Motor neuron (in vitro differentiated cells): ENCODE results near the gene AARS2. TPM values are rescaled to one million over a fixed set of nuclear protein-coding genes. Genes with fewer than 3 reads are reported as not detected.

Experiments
- ATAC-seq, 8 experiments: fragments of 200-7000 bp; cut with Tn5 transposase; replicated peaks in 6 of 8; 2 replicates each; pipeline ENCODE4 v1.8.0; 2021; ENCODE audit warnings: mild to moderate bottlenecking in 8 of 8, moderate library complexity in 8 of 8
- H3K27ac ChIP-seq, 2 donors: fragments of 250-450 bp; sonication (Bioruptor Pico); 2 replicates each; pipeline ENCODE4 v1.9.0; 2021; ENCODE audit warnings: antibody characterized with exemption in 2 of 2, mild to moderate bottlenecking in 2 of 2, moderate library complexity in 1 of 2
- H3K4me1 ChIP-seq, 2 donors: fragments of 250-450 bp; sonication (Bioruptor Pico); replicated peaks in 1 of 2; 2 replicates each; pipeline ENCODE4 v1.6.1; 2021; ENCODE audit warnings: antibody characterized with exemption in 2 of 2, mild to moderate bottlenecking in 2 of 2, moderate library complexity in 1 of 2
- H3K4me3 ChIP-seq, 5 donors: fragments of 250-450 bp; sonication (Bioruptor Pico); 2 replicates each; pipeline ENCODE4 v1.9.0; 2021; ENCODE audit warnings: antibody characterized with exemption in 5 of 5, mild to moderate bottlenecking in 5 of 5, moderate library complexity in 4 of 5
- WGBS, 10 experiments: fragments of 450-650 bp; shearing (Covaris generic); methylation state at CpG; one replicate each; pipeline ENCODE4 v1.0.0; 2022; 5-methylcytosine and 5-hydroxymethylcytosine counted together
- in situ Hi-C, 9 experiments: fragments of 400-800 bp; cut with MboI; loops; one replicate each; pipeline ENCODE4 v1.15.0; 2021; ENCODE audit warnings: low sequenced_read_pairs in 9 of 9, low pct_unique_long_range_greater_than_20kb in 2 of 9; ENCODE audit not compliant: unreplicated experiment in 9 of 9
- total RNA-seq, 8 experiments: library from RNA; unstranded; fragments of 300-600 nt; gene quantifications; 2 replicates each; pipeline versions ENCODE4 v1.2.3 to v1.2.4, GENCODE V29; 2022

The AARS2 gene
- total RNA-seq, 8 experiments from 2014 or later, result 6.5 to 19.5 (median 11.5) TPM

DNA sequence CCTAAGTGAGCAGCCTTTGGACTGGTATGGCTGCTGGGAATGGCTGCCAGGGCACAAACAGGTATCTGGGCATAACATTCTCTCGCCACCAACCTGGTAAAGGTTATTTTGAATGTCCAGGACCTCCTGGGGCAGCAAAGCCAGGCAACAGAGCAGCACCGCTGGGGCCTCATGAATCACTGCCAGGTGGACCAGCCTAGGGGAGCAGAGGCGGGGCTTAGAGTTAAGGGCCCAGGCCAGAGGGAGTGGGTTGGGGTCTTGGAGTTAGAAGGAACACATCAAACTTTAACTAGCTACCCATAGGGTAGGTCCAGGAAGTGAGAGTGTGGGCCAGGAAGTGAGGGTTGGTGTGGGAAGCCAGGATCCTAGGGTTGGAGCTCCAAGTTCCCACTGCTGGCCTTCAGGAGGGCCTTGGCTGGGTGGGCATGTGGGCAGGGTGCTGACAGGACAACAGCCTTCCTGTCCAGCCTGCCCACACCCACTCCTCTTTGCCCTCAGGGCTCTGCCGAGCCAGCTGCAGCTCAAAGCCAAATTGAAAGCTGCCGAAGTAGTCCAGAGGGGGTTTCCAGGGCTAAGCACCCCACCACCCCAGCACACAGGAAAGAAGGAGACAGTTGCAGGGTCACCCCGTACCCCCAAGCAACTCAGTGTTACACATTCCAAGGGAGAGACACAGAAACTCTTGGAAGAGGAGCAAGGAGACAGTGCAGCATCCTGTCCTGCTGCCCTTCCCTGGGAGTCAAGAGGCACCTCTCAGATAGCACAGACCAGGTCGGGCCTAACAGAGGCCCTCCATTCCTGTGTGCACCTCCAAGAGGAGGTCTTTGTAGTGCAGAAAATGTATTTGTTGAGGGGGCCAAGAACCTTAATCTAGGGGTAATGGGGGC lies 50.4 kb downstream of the AARS2 start:
- H3K4me1 ChIP-seq, result peaks cover 30% of the 10 kb centered on the region in 2 donors
- no peak for ATAC-seq
- no peak overlapping the region for H3K27ac ChIP-seq
- WGBS, 10 experiments, result 80 to 100% (median 88%) methylated on average over 1 to 3 of the region's 7 CpGs; no CpG with 5 or more reads in 7 of the 10 experiments
- peak overlapping the region in 2 of 5 donors; percentile 65 to 72 for H3K4me3 ChIP-seq
- in situ Hi-C loops, result loop anchor here in 3 of 9 experiments (10.0 kb wide), 1 partner anchor 72 kb away; no protein-coding TSS in a partner anchor

DNA sequence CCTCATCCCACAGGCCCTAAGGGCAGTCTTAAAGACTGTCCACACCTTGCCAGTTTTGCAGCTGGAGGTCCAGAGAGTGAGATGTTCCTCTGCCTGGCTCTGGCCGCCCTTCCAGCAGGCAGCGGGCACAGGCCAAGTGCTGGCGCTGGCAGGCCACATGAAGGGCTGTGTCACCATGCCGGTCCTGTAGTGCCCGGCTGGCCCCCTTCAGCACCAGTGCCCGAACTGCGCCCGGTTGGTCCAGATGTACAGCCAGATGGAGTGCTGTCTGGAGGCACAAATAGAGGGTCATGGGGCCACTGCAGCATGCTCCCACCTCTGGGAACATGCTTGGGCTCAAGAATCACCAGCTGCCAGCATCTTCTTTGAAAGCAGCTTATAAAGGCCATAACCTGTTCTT lies 51.6 kb downstream of the AARS2 start:
- ATAC-seq, result no peak
- 80 to 100% (median 93%) methylated on average over 1 to 3 of the region's 8 CpGs; no CpG with 5 or more reads in 7 of the 10 experiments for whole genome bisulfite sequencing, 10 experiments
- in situ Hi-C loops, result loop anchor here in 3 of 9 experiments (10.0 kb wide), 1 partner anchor 73 kb away; no protein-coding TSS in a partner anchor

DNA sequence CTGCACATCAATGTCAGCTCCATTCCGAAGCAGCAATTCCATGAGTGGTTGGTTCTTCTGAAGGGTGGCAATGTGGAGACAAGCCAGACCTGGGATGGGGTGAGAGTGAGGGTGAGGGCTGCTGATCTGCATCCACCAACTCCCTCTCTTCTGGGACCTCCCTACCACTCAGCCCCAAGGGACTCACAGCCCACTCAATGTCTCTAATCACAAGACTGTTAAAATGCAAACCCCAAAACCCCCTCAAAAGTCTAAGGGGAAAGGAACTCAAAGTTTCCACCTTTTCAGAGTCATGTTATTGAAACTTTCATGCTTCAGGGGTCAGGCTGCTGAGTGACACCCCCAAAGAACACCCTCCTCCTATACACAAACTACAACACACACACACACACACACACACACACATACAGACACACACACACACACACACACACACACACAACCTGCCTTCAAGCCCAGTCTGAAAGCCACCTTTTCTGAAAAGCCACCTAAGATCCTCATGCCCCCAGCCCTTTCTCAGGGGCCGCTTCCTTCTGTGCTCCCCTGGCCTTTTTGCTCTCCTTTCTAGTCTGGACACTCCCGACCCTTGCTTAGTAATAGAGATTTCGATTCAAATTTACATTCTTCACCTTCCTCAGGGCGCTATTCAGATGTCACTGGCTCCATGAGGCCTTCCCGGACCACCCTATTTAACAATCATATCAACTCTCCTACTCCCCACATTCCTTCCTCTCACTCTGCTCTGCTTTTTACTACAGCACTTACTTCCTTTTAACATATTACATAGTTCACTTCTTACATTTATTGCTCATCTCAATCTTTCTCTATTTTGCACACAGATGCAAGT lies 52.5 kb downstream of the AARS2 start:
- Histone ChIP-seq H3K4me3 (no peak overlapping the region), H3K4me1 (peaks cover 34 to 37% of the 10 kb centered on the region in 2 donors), H3K27ac (no peak overlapping the region)
- in situ Hi-C loops, result loop anchor here in 3 of 9 experiments (10.0 kb wide), 1 partner anchor 74 kb away; no protein-coding TSS in a partner anchor
- 42 to 100% (median 82%) methylated on average over 2 to 5 of the region's 6 CpGs for WGBS, 10 experiments
- no peak for ATAC-seq

More for the DNA sequence above, 51.6 kb downstream of the AARS2 start:
- H3K4me1 ChIP-seq, result peaks cover 25 to 31% of the 10 kb centered on the region in 2 donors
- H3K27ac ChIP-seq, result no peak overlapping the region
- H3K4me3 ChIP-seq, result no peak overlapping the region

DNA sequence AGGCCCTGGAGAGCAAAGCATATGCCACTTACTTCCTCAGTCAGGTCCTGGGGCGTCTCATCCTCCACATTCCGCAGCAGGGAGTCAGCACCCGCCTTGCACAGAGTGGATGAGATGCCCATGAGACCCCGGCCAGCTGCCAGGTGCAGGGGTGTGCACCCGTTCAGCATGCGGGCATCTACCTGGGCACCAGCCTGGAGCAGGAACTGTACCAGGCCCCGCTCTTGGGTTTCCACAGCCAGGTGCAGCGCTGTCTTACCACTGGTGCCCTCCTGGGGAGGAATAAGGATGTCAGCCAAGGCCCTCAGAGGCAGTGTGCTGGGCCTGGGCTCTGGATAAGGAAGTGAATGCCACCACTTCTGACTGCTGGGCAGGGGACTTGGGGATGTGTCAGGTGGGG lies 53.1 kb downstream of the AARS2 start:
- 60 to 100% (median 87%) methylated on average over 1 to 3 of the region's 8 CpGs; no CpG with 5 or more reads in 5 of the 10 experiments for whole genome bisulfite sequencing, 10 experiments
- in situ Hi-C loops, result loop anchor here in 3 of 9 experiments (10.0 kb wide), 1 partner anchor 75 kb away; no protein-coding TSS in a partner anchor
- no peak for ATAC-seq
- Histone ChIP-seq H3K4me1 (peaks cover 35 to 43% of the 10 kb centered on the region in 2 donors), H3K4me3 (no peak overlapping the region), H3K27ac (no peak overlapping the region)

GRCh38 chr6:44258921-44259320 lies 54.2 kb downstream of the AARS2 start:
- Histone ChIP-seq H3K4me3 (no peak overlapping the region), H3K27ac (no peak overlapping the region), H3K4me1 (peaks cover 29 to 37% of the 10 kb centered on the region in 2 donors)
- no peak for ATAC-seq
- in situ Hi-C loops, result no loop called here
- WGBS, 10 experiments, result 50 to 100% (median 71%) methylated on average over 1 to 2 of the region's 3 CpGs; no CpG with 5 or more reads in 7 of the 10 experiments

- Histone ChIP-seq H3K4me1 (peaks cover 24 to 34% of the 10 kb centered on the region in 2 donors), H3K27ac (peak overlapping the region in 1 of 2 donors; percentile 89), H3K4me3 (no peak overlapping the region)
- WGBS, 10 experiments, result 72 to 100% (median 83%) methylated on average over 1 to 7 of the region's 9 CpGs; no CpG with 5 or more reads in 3 of the 10 experiments
- ATAC-seq, result no peak
- in situ Hi-C loops, result no loop called here
Measured at GRCh38 chr6:44258325-44258863, 54.8 kb downstream of the AARS2 start.

DNA sequence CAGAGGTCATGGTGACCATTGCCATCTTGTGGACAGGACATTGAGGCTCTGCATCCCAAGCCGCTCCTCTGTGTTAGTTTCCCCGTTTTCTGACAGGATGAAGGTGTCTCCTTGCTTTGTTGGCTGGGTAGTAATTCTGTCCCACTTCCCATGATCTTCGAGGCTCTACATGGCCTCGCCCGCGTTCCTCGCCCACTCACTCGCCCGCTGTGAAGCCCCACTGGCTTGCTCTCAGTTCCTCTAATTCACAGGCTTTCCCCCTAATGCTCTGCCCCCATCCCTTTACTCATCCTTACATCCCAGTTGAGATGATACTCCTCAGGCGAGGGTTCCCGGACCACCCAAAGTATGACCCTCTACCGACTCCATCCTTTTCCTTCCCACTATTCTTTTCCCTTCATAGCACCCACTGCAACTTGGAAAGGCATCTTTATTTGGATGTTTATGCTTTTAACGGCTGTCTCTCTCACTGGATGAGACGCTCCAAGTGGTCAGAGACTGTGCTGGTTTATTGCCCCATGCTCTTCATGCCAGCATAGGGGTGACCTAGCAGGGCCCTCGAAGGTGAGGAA lies 55.3 kb downstream of the AARS2 start:
- Histone ChIP-seq H3K4me1 (peaks cover 19 to 29% of the 10 kb centered on the region in 2 donors), H3K27ac (peak overlapping the region; percentile 71 to 89), H3K4me3 (peak overlapping the region; percentile 54 to 83 (median 62))
- 13 to 100% (median 33%) methylated on average over 1 to 13 of the region's 15 CpGs for WGBS, 10 experiments
- ATAC-seq, result no peak
- in situ Hi-C loops, result no loop called here

DNA sequence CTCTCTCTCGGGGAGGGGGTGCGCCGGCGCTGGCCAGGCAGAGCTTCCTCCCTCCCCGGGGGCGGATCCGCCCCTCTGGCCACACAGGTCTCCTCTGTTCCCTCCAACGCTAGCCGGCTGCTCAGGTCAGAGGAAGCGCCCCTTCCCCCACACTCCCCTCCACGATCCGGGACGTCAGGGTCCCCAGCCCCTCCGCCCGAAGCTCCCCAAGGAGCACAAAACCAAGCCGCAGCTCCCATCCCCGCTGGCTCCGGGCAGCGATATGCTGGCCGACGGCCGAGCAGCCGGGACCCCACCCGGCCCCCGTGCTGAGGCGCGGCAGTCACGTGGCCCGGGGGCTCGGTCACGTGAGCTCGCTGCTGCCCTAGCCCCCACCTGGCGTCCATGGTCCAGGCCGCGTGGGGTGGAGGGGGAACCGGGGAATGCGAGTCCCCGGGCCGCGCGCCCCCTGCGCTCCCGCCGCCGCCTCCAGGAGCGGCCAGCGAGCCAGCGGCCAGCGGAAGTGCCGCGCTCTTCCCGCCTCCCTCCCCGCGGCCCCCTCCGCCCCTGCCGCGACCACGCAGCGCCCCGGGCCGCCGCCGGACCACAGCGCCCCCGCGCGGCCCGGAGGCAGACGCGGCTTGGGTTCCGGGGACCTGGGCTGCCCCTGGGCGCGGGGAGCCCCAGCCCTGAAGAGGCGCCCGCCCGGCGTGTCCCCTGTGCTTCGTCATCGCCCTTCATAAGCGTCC lies 56.0 kb downstream of the AARS2 start, which contains the start of gene SLC35B2:
Gene SLC35B2, minus strand, starts transcription at position 504 of the 728 bp plus-strand sequence. Its CDS starts 118 bp downstream, at position 386.
- Histone ChIP-seq H3K4me1 (peaks cover 14 to 24% of the 10 kb centered on the region in 2 donors), H3K27ac (peak within 1 kb of the TSS; percentile 71 to 89), H3K4me3 (peak within 1 kb of the TSS; percentile 54 to 83 (median 62))
- 0% methylated on average over 2 of the region's 80 CpGs; no CpG with 5 or more reads in 9 of the 10 experiments for WGBS, 10 experiments
- in situ Hi-C loops, result no loop called here
- peak; percentile 53 to 77 (median 69) for ATAC-seq

DNA sequence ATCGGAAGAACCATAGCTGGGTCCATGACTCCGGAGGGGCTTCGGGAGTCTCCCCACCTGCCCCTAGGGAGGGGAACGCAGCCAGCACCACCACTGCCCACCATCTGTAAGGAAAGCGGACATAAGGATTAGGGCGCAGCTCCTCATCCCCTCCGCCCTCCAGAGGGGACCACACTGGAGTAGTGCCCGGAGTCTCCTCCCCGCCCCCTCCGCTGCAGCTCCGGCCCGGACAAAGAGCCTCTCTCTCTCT lies 56.4 kb downstream of the AARS2 start:
- in situ Hi-C loops, result no loop called here
- peak overlapping the region; percentile 54 to 83 (median 62) for H3K4me3 ChIP-seq
- peaks cover 14 to 24% of the 10 kb centered on the region in 2 donors for H3K4me1 ChIP-seq
- H3K27ac ChIP-seq, result peak overlapping the region; percentile 71 to 89
- 0 to 7% (median 6%) methylated on average over 1 to 4 of the region's 12 CpGs; no CpG with 5 or more reads in 6 of the 10 experiments for WGBS, 10 experiments
- no peak for ATAC-seq

GRCh38 chr6:44255871-44256774 lies 57.0 kb downstream of the AARS2 start:
- WGBS, 10 experiments, result 0 to 48% (median 20%) methylated on average over 1 to 5 of the region's 15 CpGs; no CpG with 5 or more reads in 1 of the 10 experiments
- peaks cover 14 to 24% of the 10 kb centered on the region in 2 donors for H3K4me1 ChIP-seq
- ATAC-seq, result peak in 6 of 8 experiments; percentile 0 to 4 (median 2)
- H3K27ac ChIP-seq, result peak overlapping the region; percentile 71 to 89
- H3K4me3 ChIP-seq, result peak overlapping the region; percentile 54 to 83 (median 62)
- in situ Hi-C loops, result no loop called here
